Measurements from ENCODE around the gene UBB. TPM values are rescaled to one million over a fixed set of nuclear protein-coding genes. Genes with fewer than 3 reads are reported as not detected.

The UBB gene
- polyA plus RNA-seq, 1 donor from 2014 or later = 2,318 TPM

DNA sequence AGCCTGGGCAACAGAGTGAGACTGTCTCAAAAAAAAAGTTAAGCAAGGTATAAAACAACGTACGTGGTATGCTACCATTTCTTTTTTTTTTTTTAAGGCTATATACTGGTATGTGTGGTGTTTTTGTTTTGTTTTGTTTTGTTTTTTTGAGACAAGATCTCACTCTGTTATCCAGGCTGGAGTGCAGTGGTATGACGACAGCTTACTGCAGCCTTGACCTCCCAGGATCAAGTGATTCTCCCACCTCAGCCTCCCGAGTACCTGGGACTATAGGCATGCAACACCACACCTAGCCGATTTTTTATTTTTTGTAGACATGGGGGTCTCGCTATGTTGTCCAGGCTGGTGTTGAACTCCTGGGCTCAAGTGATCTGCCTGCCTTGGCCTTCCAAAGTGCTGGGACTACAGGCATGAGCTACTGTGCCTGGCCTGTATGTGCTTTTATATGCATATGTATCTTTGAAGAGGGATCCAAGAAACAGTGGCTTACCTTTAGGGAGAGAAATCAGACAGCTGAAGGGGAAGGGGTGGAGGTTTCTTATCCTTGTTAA, 34.1 kb upstream of the UBB start:
- no peaks in the 10 kb centered on the region for H3K27me3 ChIP-seq (ENCODE audit: insufficient read depth, low read depth, low read length)
- no peaks in the 10 kb centered on the region for H4K20me1 ChIP-seq (ENCODE audit: insufficient read depth)
- H3K79me2 ChIP-seq (replicated peaks; ENCODE audit: insufficient read depth, low read length) = peaks cover 32% of the 10 kb centered on the region
- peaks cover 22% of the 10 kb centered on the region for H3K36me3 ChIP-seq (ENCODE audit: insufficient read depth, low read length)
- H3K9me3 ChIP-seq (ENCODE audit: low read length) = no peaks in the 10 kb centered on the region
- peaks cover 2% of the 10 kb centered on the region for H3F3A ChIP-seq (ENCODE audit: insufficient read depth, low read length, poor library complexity, severe bottlenecking)
- H3K9me2 ChIP-seq (ENCODE audit: insufficient read depth, low read length) = no peaks in the 10 kb centered on the region
- H3K4me2 ChIP-seq (ENCODE audit: low read length) = no peak overlapping the region
- TF ChIP-seq RAD21 (conservative IDR thresholded peaks at IDR 0.05) = no peak
- TF ChIP-seq POLR2AphosphoS5 (IDR thresholded peaks at IDR 0.05) = no peak
- TF ChIP-seq, protein P1, sequence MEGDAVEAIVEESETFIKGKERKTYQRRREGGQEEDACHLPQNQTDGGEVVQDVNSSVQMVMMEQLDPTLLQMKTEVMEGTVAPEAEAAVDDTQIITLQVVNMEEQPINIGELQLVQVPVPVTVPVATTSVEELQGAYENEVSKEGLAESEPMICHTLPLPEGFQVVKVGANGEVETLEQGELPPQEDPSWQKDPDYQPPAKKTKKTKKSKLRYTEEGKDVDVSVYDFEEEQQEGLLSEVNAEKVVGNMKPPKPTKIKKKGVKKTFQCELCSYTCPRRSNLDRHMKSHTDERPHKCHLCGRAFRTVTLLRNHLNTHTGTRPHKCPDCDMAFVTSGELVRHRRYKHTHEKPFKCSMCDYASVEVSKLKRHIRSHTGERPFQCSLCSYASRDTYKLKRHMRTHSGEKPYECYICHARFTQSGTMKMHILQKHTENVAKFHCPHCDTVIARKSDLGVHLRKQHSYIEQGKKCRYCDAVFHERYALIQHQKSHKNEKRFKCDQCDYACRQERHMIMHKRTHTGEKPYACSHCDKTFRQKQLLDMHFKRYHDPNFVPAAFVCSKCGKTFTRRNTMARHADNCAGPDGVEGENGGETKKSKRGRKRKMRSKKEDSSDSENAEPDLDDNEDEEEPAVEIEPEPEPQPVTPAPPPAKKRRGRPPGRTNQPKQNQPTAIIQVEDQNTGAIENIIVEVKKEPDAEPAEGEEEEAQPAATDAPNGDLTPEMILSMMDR (IDR thresholded peaks at IDR 0.05; ENCODE audit: poor library complexity, severe bottlenecking) = no peak
- TF ChIP-seq SMC3 (conservative IDR thresholded peaks at IDR 0.05; ENCODE audit: poor library complexity) = no peak
- no peak for TF ChIP-seq TAF1 (IDR thresholded peaks at IDR 0.05; ENCODE audit: low read depth)
- no peak for TF ChIP-seq MXI1 (conservative IDR thresholded peaks at IDR 0.05; ENCODE audit: poor library complexity, severe bottlenecking)
- no peak for TF ChIP-seq REST (IDR thresholded peaks at IDR 0.05; ENCODE audit: borderline replicate concordance)
- TF ChIP-seq EP300 (conservative IDR thresholded peaks at IDR 0.05; ENCODE audit: poor library complexity, severe bottlenecking) = no peak
- H3K27ac ChIP-seq (ENCODE audit: low read length) = no peak overlapping the region
- H3K4me3 ChIP-seq (ENCODE audit: low read length) = no peak overlapping the region
- H2AFZ ChIP-seq (ENCODE audit: low read depth, low read length) = no peak overlapping the region
- no peak overlapping the region for H3K9ac ChIP-seq (ENCODE audit: low read length)

DNA sequence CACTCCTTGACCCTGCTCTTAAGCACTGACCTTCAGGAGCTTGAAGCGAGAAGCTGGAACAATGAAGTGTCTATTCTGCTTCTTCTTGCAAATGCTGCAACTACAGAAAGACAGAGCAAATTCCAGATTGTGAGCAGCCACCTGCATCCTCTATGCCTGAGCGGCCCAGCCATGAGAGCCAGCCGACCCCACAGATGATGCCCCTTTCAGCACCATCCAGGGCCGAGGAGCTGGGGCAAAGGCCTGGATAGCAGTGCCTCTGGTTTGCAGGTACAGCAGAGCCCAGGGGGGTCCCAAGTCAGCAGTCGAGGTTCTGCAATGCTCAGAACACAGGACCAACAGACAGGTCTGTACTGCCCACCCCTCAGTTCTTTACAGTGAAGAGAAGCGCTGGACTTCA, 32.3 kb upstream of the UBB start:
- TF ChIP-seq, protein P1 (IDR thresholded peaks at IDR 0.05; ENCODE audit: poor library complexity, severe bottlenecking) = no peak
- TF ChIP-seq EP300 (conservative IDR thresholded peaks at IDR 0.05; ENCODE audit: poor library complexity, severe bottlenecking) = no peak
- TF ChIP-seq MXI1 (conservative IDR thresholded peaks at IDR 0.05; ENCODE audit: poor library complexity, severe bottlenecking) = no peak
- no peak for TF ChIP-seq POLR2AphosphoS5 (IDR thresholded peaks at IDR 0.05)
- TF ChIP-seq TAF1 (IDR thresholded peaks at IDR 0.05; ENCODE audit: low read depth) = no peak
- Histone ChIP-seq H3K9me3 (ENCODE audit: low read length) (no peaks in the 10 kb centered on the region), H3K27me3 (ENCODE audit: insufficient read depth, low read depth, low read length) (no peaks in the 10 kb centered on the region), H2AFZ (ENCODE audit: low read depth, low read length) (no peak overlapping the region), H3K27ac (ENCODE audit: low read length) (no peak overlapping the region), H3K36me3 (ENCODE audit: insufficient read depth, low read length) (peaks cover 22% of the 10 kb centered on the region), H3K79me2 (replicated peaks; ENCODE audit: insufficient read depth, low read length) (peaks cover 36% of the 10 kb centered on the region), H3K4me2 (ENCODE audit: low read length) (no peak overlapping the region), H3K4me3 (ENCODE audit: low read length) (no peak overlapping the region), H3F3A (ENCODE audit: insufficient read depth, low read length, poor library complexity, severe bottlenecking) (peaks cover 5% of the 10 kb centered on the region), H3K9me2 (ENCODE audit: insufficient read depth, low read length) (no peaks in the 10 kb centered on the region), H4K20me1 (ENCODE audit: insufficient read depth) (no peaks in the 10 kb centered on the region), H3K9ac (ENCODE audit: low read length) (no peak overlapping the region)
